D721Med (cell line): ENCODE data around the gene AK2.

Source experiments
- DNase-seq: peaks from one replicate; pipeline ENCODE4 v3.0.0; 2011; ENCODE audit warnings: low spot score; ENCODE audit not compliant: insufficient read length
- FAIRE-seq: peaks from 2 replicates; lab custom pipeline; 2011; peaks lifted over from hg19 to GRCh38; lab: Jason Lieb, UNC
- TF ChIP-seq, protein P1 (sequence below): IDR thresholded peaks from 2 replicates; pipeline ENCODE4 v1.5.1; 2012; ENCODE audit warnings: mild to moderate bottlenecking, control low read depth; ENCODE audit not compliant: insufficient read depth; ENCODE audit errors: missing control alignments

AK2 gene

DNA sequence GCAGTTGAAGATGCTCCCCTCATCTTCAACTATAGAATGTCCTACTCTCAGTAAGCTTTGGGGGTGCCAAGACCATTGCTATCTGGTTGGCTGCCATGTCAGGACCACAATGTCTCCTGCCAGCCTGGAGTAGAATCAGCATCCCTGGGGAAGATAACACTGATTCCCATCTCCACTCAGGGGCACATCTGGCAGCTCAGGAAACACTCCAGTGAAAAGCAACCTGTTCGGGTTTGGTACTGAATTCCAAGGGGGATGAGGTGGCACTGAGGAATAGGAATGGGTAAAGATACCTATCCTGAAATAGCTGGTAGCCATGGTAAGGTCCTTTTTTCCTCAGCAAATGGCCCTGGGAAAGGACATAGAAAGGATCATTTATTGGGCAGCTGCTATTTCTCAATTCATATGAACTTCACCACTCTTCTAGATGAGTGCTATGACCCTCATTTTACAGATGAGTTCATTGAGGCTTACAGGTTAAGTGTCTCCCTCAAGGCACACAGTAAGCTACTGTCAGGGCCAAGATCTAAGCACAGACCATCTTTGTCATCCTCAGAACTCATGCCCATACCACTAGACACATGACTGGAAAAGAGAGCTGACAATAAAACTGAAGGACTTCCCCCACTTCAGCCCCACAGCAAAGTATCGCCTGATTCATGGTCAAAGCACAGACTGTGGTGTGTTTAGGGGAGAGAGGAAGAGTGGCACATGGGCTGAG is 31.4 kb downstream of the AK2 start:
- DNase-seq (no peak), FAIRE-seq (no peak)
- TF ChIP-seq, protein P1, sequence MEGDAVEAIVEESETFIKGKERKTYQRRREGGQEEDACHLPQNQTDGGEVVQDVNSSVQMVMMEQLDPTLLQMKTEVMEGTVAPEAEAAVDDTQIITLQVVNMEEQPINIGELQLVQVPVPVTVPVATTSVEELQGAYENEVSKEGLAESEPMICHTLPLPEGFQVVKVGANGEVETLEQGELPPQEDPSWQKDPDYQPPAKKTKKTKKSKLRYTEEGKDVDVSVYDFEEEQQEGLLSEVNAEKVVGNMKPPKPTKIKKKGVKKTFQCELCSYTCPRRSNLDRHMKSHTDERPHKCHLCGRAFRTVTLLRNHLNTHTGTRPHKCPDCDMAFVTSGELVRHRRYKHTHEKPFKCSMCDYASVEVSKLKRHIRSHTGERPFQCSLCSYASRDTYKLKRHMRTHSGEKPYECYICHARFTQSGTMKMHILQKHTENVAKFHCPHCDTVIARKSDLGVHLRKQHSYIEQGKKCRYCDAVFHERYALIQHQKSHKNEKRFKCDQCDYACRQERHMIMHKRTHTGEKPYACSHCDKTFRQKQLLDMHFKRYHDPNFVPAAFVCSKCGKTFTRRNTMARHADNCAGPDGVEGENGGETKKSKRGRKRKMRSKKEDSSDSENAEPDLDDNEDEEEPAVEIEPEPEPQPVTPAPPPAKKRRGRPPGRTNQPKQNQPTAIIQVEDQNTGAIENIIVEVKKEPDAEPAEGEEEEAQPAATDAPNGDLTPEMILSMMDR, result no peak

DNA sequence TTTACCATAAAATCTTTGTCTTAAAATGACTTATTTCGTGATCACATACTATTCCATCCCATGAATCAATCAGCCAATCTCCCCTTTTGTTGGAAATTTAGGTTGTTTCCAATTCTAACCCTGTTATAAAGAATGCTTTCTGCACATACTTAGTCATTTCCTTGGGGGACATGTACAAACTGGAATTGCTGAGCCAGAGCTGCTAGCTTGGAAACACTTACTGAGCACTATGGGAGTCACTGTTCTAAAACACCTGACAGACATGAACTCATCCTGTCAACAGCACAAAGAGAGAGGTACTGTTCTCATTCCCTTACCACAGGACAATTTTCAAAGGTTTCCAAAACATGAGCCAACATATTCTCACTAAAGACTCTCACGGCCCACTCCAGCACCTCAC is 32.1 kb downstream of the AK2 start:
- TF ChIP-seq, protein P1, result no peak
- DNase-seq, result no peak
- FAIRE-seq, result no peak

DNA sequence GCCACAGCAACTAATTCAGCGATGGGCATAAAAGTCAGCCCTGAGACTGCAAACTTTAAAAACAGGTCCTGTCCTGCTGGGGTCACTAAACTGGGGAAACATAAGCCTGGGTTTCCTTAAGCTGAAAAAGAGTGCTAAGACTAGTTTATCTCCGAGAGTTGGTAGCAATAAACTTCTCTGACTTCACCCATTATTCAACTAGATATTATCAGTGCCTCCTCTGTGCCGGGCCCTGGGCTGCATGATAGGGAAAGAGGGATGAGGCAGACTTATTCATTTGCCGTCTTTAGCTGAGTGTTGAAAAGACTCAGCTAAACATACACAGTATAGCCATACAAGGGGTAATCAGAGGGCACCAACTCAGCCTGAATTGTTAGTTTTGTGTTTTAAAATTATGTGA is 33.0 kb downstream of the AK2 start:
- FAIRE-seq, result no peak
- TF ChIP-seq, protein P1, result no peak
- DNase-seq, result no peak

DNA sequence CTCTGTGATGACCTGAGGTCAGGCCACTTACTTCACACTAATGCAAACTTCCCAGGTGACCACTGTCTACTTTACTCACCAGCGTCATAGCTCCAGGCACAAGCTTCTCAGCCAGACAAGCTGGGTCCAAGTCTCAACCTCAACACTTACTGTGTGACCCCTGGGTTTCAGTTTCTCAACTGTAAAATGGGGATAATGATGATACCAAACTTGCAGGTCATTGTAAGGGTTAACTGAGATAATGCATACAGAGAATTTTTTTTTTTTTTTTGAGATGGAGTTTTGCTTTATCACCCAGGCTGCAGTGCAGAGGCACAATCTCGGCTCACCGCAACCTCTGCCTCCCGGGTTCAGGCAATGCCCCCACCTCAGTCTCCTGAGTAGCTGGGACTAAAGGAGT is 34.7 kb downstream of the AK2 start:
- DNase-seq, result no peak
- TF ChIP-seq, protein P1, result no peak
- no peak for FAIRE-seq

DNA sequence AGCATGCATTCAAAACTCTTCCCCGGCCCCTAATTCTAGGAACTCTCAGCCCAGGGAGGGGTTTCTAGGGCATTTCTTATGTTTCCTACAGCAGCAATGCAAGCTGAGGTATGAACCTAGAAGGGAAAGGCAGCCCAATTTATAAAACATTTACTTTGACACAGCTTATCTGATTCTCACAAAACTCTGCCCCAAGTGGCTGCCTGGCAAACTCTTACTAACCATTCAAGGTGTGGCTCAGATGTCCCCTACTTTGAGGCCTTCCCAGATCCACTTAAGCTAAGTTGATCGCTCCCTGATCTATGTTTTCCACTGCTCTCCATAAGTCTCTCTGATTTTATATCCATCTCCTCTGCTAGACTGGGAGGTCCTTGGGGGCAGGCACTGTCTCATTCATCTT is 35.4 kb downstream of the AK2 start:
- FAIRE-seq, result no peak
- DNase-seq, result no peak
- TF ChIP-seq, protein P1, result no peak

DNA sequence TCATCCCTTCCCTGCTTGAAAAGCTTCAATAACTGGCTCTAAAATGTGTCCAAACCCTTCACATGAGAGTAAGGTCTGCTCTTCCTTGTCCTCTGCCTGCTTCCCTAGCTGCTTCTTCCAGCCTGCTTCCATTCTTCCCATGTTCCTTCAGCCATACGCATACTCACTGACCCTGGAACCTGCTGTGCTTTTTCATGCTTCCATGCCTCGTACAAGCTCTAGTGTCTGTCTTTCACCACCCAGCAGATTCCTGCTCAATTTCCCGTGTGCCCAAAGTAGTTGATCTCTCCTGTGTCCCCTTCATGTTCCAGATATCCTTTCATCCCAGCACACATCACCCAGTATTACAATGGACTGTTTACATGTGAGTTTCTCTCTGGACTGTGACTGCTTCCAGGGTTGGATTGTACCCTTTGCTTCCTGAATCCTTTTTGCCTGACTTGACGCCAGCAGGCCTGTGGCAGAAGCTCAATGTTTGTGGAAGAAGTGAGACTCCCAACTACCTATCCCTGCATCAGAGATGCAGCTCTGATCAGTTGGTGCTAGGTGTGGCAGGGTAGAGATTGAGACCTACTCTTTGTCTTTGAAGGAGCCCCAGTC is 36.2 kb downstream of the AK2 start:
- FAIRE-seq (no peak), DNase-seq (no peak)
- TF ChIP-seq, protein P1, result no peak

DNA sequence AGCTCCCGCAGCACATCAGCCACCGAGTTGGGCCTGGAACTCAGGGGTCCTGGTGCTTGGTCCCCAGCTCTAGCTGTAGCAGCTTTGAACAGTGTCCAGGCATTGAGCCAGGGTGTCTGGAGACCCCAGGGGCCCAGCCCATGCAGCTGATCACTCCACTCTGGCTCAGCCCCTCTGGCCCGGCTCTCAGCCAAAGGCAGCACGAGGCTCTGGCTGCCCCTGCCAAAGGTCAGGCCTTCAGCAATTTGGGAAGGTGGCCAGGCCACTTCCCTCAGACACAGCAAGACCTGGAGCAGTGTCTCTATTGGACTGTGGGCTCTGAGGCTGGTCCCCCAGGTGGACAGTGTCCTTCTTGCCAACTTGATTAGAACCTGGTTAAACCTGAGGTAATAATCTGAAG is 37.7 kb downstream of the AK2 start:
- DNase-seq, result no peak
- no peak for FAIRE-seq
- TF ChIP-seq, protein P1, result no peak
